ENCODE results near the gene TANGO2.

GRCh38 chr22:19998232-19998951 lies 22.5 kb upstream of the TANGO2 start:
- no peak for TF ChIP-seq POLR2A (IDR thresholded peaks at IDR 0.05; ENCODE audit: extremely low read depth, insufficient read length)
- no peak for TF ChIP-seq CTCF (IDR thresholded peaks at IDR 0.05; ENCODE audit: low read depth, low read length)
- TF ChIP-seq MAX (IDR thresholded peaks at IDR 0.05; ENCODE audit: low read depth, low read length) = no peak
- no peak for TF ChIP-seq MYC (IDR thresholded peaks at IDR 0.05; ENCODE audit: low read depth, low read length)

Measured in NB4 (cell line).